Activated T-helper 17 cell treated with anti-CD3 and anti-CD28 coated beads, Interleukin-2, amount 50 U/mL, for 72 hours (primary cell): ENCODE measurements around the gene ALS2. TPM values are rescaled to one million over a fixed set of nuclear protein-coding genes. Genes with fewer than 3 reads are reported as not detected.

Experiments used
- ATAC-seq: fragments of 150-1000 bp; cut with Tn5 transposase; replicated peaks from 2 replicates; pipeline ENCODE4 v1.10.0; 2021; ENCODE audit warnings: mild to moderate bottlenecking, moderate library complexity
- H3K27ac Mint-ChIP-seq: one replicate; pipeline ENCODE4 v1.8.0; 2022; ENCODE audit warnings: mixed read lengths
- H3K27me3 Mint-ChIP-seq: one replicate; pipeline ENCODE4 v1.8.0; 2022; ENCODE audit warnings: mixed read lengths
- H3K36me3 Mint-ChIP-seq: one replicate; pipeline ENCODE4 v1.8.0; 2022; ENCODE audit warnings: low read depth, mild to moderate bottlenecking, mixed read lengths
- H3K4me1 Mint-ChIP-seq: one replicate; pipeline ENCODE4 v1.8.0; 2022; ENCODE audit warnings: mixed read lengths
- H3K4me3 Mint-ChIP-seq: one replicate; pipeline ENCODE4 v1.8.0; 2022; ENCODE audit warnings: mild to moderate bottlenecking, mixed read lengths
- H3K9me3 Mint-ChIP-seq: one replicate; pipeline ENCODE4 v1.8.0; 2022; ENCODE audit warnings: mixed read lengths
- total RNA-seq, 2 donors: library from RNA; stranded (reverse); gene quantifications; one replicate each; pipeline ENCODE4 v1.2.3, GENCODE V29; 2022

ALS2 gene
- total RNA-seq, 2 donors from 2014 or later = 6.3 to 8.9 TPM

GRCh38 chr2:201751566-201751965 lies 29.2 kb downstream of the ALS2 start:
- Mint-ChIP-seq H3K4me3 (no peak overlapping the region), H3K27me3 (no peaks in the 10 kb centered on the region), H3K4me1 (no peaks in the 10 kb centered on the region), H3K27ac (no peak overlapping the region), H3K36me3 (peaks cover 21% of the 10 kb centered on the region), H3K9me3 (no peaks in the 10 kb centered on the region)
- no peak for ATAC-seq

DNA sequence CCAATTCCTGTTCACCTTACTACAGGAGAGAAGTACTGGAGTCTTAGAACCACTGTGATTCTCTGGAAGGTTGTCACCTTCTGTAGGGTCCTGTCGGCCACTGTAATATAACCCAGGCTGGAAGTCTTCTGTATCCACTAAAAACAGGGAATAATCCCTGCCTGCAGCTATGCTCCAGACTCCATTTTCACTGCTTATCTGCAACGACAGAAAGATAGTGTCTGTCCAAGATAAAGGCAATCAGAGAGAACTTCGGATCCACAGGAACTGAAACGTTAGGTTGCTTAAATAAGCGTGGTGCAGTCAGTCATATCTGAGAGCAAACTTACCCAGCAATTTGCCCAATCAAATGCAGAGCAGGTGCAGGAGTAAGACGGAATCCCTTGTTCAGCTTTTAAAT lies 34.2 kb downstream of the ALS2 start:
- Mint-ChIP-seq H3K9me3 (no peaks in the 10 kb centered on the region), H3K4me3 (no peak overlapping the region), H3K36me3 (peaks cover 59% of the 10 kb centered on the region), H3K27ac (no peak overlapping the region), H3K4me1 (no peaks in the 10 kb centered on the region), H3K27me3 (no peaks in the 10 kb centered on the region)
- ATAC-seq = no peak

DNA sequence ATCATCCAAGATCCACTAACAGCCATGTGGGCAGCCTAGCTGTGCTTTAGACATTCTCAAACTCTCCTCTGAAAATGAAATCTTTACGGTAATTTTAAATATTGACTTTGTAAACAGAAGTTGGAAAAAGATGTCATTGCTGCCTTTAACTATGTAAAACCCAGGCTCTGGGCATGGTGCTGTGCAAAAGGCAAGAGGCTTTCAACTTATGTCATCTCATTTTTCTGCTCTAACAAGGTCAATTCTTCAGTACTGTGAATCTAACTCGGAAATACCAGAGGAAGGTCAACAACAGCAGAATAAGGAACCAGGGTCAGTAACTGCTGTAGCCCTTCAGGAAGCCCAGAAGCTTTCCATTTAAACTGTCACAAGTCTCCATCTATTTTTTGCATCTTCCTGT lies 45.2 kb downstream of the ALS2 start:
- Mint-ChIP-seq H3K4me3 (no peak overlapping the region), H3K36me3 (peaks cover 42% of the 10 kb centered on the region), H3K4me1 (no peaks in the 10 kb centered on the region), H3K27me3 (no peaks in the 10 kb centered on the region), H3K27ac (no peak overlapping the region), H3K9me3 (no peaks in the 10 kb centered on the region)
- no peak for ATAC-seq

GRCh38 chr2:201734111-201734510 lies 46.6 kb downstream of the ALS2 start:
- H3K4me3 Mint-ChIP-seq = no peak overlapping the region
- H3K27me3 Mint-ChIP-seq = no peaks in the 10 kb centered on the region
- peaks cover 42% of the 10 kb centered on the region for H3K36me3 Mint-ChIP-seq
- no peak for ATAC-seq
- no peaks in the 10 kb centered on the region for H3K4me1 Mint-ChIP-seq
- H3K9me3 Mint-ChIP-seq = no peaks in the 10 kb centered on the region
- H3K27ac Mint-ChIP-seq = no peak overlapping the region

DNA sequence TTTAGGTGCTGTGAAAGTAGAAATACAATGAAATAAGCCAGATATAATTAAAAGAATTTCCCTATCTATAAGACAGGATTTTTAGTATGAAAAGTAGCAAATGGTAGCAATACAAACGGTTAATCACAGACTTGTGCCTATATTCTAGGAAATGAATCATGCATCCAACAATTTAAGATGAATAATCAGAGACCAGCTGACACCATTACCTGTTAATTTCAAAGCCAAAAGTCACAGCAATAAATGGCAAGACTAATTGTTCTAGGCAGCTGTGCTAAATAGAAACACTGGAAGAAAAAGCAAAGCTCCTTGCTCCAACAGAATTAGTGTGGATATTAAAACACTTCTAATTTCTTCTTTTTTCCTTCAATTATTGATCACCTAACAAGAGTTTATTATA lies 47.2 kb downstream of the ALS2 start:
- Mint-ChIP-seq H3K4me3 (no peak overlapping the region), H3K4me1 (no peaks in the 10 kb centered on the region), H3K9me3 (no peaks in the 10 kb centered on the region), H3K27ac (no peak overlapping the region), H3K27me3 (no peaks in the 10 kb centered on the region), H3K36me3 (peaks cover 44% of the 10 kb centered on the region)
- ATAC-seq = no peak

DNA sequence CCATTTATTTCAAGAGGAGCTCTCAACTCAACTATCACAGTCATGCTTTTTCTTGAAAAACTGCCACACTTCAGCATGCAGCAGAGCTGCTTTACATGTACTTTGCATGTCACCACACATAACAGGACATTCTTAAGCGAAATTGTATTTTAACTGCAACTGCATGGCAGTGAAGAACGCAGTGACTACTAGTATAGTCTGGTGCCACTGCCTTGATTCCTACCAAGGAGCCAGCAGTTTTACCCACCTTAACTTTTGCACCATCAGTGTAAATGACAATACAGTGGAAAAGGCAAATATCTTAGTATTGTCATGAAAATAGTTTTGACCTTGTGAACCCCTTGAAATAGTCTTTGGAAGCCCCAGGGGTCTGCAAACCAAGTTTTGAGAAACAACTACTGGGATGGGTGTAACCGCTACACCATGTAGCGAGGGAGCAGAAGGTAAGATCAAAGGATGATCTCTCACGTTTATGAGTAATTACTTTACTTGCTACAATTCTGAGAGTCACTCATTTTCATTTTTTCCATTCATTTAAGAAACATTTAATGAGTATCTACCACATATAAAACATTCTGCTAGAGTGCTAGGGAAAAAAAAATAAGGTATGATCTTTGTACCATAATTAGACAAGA lies 50.0 kb downstream of the ALS2 start:
- Mint-ChIP-seq H3K27ac (no peak overlapping the region), H3K9me3 (no peaks in the 10 kb centered on the region), H3K4me1 (no peaks in the 10 kb centered on the region), H3K4me3 (no peak overlapping the region), H3K36me3 (peaks cover 49% of the 10 kb centered on the region), H3K27me3 (no peaks in the 10 kb centered on the region)
- ATAC-seq = peak; percentile 76

DNA sequence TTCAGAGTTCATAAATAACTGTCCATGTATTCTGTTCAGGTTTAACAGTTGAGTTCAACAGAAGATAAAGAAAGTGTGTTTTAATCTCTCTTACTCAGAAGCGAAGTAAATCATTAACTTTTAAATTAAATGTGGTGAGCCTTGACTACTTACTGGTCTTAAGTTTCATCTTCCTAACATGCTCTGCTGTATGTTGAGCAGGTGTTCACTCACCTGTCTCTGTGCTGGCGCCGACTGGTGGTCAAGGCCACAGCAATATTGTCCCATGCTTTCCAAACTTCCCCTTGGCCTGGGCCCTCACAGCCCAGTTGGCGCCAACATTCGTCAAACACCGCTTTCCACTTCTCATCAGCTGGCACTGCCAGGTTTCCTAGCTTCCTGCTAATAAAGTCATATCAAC lies 65.3 kb downstream of the ALS2 start:
- Mint-ChIP-seq H3K4me1 (no peaks in the 10 kb centered on the region), H3K27ac (no peak overlapping the region), H3K36me3 (peaks cover 77% of the 10 kb centered on the region), H3K4me3 (no peak overlapping the region), H3K27me3 (no peaks in the 10 kb centered on the region), H3K9me3 (no peaks in the 10 kb centered on the region)
- ATAC-seq = no peak

DNA sequence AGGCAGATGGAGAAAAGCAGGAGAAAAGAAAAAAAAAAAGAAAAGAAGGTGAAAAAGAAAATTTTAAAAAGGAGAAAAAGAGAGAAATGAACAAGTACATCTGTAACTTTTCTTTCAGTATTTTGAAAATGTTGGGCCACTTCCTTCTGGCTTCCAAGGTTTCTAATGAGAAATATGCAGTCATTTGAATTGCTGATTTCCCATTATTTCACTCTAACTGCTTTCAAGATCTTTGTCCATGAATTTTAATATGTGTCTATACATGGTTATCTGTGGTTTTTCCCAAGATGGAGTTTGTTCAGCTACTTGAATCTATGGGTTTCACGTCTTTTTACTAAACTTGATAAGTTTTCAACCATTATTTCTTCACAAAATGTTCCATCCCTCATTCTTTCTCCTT lies 68.0 kb downstream of the ALS2 start:
- Mint-ChIP-seq H3K27ac (no peak overlapping the region), H3K36me3 (peaks cover 80% of the 10 kb centered on the region), H3K4me1 (no peaks in the 10 kb centered on the region), H3K9me3 (no peaks in the 10 kb centered on the region), H3K27me3 (no peaks in the 10 kb centered on the region), H3K4me3 (no peak overlapping the region)
- ATAC-seq = no peak

DNA sequence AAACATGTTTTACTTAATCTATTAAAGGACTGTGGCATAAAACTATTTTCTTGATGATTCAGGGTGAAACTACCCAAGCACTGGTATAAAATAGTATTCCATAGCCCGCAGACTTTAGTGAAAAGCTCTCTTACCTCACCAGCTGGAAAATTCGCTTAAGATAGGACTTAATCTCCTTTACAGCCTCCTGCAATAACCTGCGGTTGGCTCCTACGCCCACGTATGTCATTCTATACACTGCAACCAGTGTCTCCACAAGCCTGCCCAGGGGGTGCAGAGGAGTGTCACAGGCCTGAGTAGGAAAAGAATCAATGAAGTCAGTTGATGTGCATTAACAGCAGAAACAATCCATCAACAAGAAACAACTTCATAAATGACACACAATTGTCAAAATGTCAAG lies 71.0 kb downstream of the ALS2 start:
- Mint-ChIP-seq H3K4me1 (no peaks in the 10 kb centered on the region), H3K36me3 (peaks cover 80% of the 10 kb centered on the region), H3K9me3 (no peaks in the 10 kb centered on the region), H3K27ac (no peak overlapping the region), H3K4me3 (no peak overlapping the region), H3K27me3 (no peaks in the 10 kb centered on the region)
- ATAC-seq = no peak

- no peak overlapping the region for H3K4me3 Mint-ChIP-seq
- no peaks in the 10 kb centered on the region for H3K9me3 Mint-ChIP-seq
- H3K36me3 Mint-ChIP-seq = peaks cover 80% of the 10 kb centered on the region
- H3K4me1 Mint-ChIP-seq = no peaks in the 10 kb centered on the region
- H3K27ac Mint-ChIP-seq = no peak overlapping the region
- no peaks in the 10 kb centered on the region for H3K27me3 Mint-ChIP-seq
- ATAC-seq = no peak
These were observed 71.7 kb downstream of the ALS2 start for GRCh38 chr2:201709049-201709448.

DNA sequence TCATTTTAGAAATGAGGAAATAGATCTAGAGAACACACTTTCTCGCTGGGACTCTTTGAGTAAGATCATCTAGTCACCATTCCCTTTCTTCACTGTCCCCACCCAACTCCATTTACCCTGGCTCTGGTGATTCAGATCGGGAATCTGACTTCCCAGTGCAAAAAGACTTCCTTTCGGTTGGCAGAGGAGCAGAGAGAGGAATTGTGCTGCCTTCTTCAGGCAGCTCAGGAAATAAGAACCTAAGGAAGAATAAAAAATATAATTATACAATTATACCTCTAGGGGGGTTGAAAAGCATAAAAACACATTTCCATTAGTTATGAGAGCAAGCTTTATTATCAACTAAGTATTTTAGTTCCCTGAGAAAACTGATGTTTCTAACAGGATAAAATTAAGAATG lies 73.0 kb downstream of the ALS2 start:
- Mint-ChIP-seq H3K4me1 (no peaks in the 10 kb centered on the region), H3K4me3 (no peak overlapping the region)

GRCh38 chr2:201707142-201707541 lies 73.6 kb downstream of the ALS2 start:
- no peaks in the 10 kb centered on the region for H3K27me3 Mint-ChIP-seq
- H3K36me3 Mint-ChIP-seq = peaks cover 68% of the 10 kb centered on the region
- no peaks in the 10 kb centered on the region for H3K9me3 Mint-ChIP-seq
- no peak for ATAC-seq
- H3K4me1 Mint-ChIP-seq = no peaks in the 10 kb centered on the region
- no peak overlapping the region for H3K27ac Mint-ChIP-seq
- no peak overlapping the region for H3K4me3 Mint-ChIP-seq

More for the DNA sequence above, 73.0 kb downstream of the ALS2 start:
- Mint-ChIP-seq H3K36me3 (peaks cover 73% of the 10 kb centered on the region), H3K9me3 (no peaks in the 10 kb centered on the region), H3K27me3 (no peaks in the 10 kb centered on the region), H3K27ac (no peak overlapping the region)
- no peak for ATAC-seq

GRCh38 chr2:201704536-201704935 lies 76.2 kb downstream of the ALS2 start:
- H3K27me3 Mint-ChIP-seq = no peaks in the 10 kb centered on the region
- H3K9me3 Mint-ChIP-seq = no peaks in the 10 kb centered on the region
- H3K4me1 Mint-ChIP-seq = no peaks in the 10 kb centered on the region
- no peak for ATAC-seq
- no peak overlapping the region for H3K4me3 Mint-ChIP-seq
- H3K36me3 Mint-ChIP-seq = peaks cover 72% of the 10 kb centered on the region
- no peak overlapping the region for H3K27ac Mint-ChIP-seq

DNA sequence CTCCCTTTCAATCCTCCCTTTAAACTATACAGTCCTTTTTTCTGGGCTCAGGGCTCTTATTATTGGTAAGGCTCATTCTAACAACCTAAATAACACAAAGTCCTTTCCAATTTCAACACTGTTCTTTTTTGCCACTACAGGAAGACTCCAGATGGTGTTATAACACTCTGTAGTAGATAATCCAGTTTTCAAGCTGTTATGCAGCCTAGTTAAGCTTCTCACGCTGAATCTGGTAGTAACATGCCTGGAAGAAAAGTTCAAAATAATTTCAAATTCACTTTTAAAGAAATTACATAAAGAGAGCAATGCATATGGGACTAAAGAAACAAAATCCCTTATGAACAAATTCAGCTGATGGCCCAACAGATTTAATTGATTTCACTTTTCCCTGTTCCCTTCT lies 79.1 kb downstream of the ALS2 start:
- no peaks in the 10 kb centered on the region for H3K27me3 Mint-ChIP-seq
- ATAC-seq = no peak
- H3K4me3 Mint-ChIP-seq = no peak overlapping the region
- H3K9me3 Mint-ChIP-seq = no peaks in the 10 kb centered on the region
- H3K4me1 Mint-ChIP-seq = peaks cover 12% of the 10 kb centered on the region
- no peak overlapping the region for H3K27ac Mint-ChIP-seq
- H3K36me3 Mint-ChIP-seq = peaks cover 44% of the 10 kb centered on the region

DNA sequence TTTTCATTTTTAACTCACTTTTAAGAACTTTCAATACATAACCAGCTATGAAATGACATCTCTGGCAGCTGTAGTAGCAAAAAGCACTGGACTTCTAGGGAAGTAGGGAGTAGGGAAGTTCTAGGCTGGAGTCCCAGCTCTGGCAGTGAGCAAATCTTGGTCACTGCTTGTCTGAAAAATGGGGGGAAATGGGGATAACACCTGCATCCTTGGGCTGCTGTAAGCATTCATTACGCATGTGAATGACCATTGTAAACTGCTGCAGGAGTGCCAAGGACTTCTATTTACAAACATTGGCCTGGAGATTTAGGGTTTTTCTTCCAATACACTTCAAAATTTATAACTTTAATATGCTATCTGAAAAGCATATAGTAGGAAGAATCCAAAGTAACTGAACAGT lies 81.3 kb downstream of the ALS2 start:
- H3K4me3 Mint-ChIP-seq = no peak overlapping the region
- peaks cover 27% of the 10 kb centered on the region for H3K36me3 Mint-ChIP-seq
- H3K27ac Mint-ChIP-seq = no peak overlapping the region
- no peaks in the 10 kb centered on the region for H3K9me3 Mint-ChIP-seq
- H3K27me3 Mint-ChIP-seq = no peaks in the 10 kb centered on the region
- ATAC-seq = no peak
- H3K4me1 Mint-ChIP-seq = peaks cover 12% of the 10 kb centered on the region
